Esophagus squamous epithelium (tissue), 4 donors: ENCODE data around the gene UPF1.

Experiments used
- CTCF ChIP-seq, 6 experiments: fragments of 450-650 bp in 4 of 6; fragments of 200-600 bp in 2 of 6; sonication (generic) in 2 of 6; IDR thresholded peaks; one replicate each; pipeline ENCODE4 v1.5.1; 2016 to 2019; ENCODE audit warnings: antibody characterized with exemption in 6 of 6, mild to moderate bottlenecking in 4 of 6, moderate library complexity in 4 of 6
- POLR2A ChIP-seq, 4 donors: fragments of 450-650 bp; IDR thresholded peaks; one replicate each; pipeline ENCODE4 v1.6.1; 2017; ENCODE audit warnings: antibody characterized with exemption in 4 of 4, mild to moderate bottlenecking in 4 of 4, moderate library complexity in 3 of 4

GRCh38 chr19:18862976-18863842 lies 31.4 kb downstream of the UPF1 start:
- TF ChIP-seq CTCF (IDR thresholded peaks at IDR 0.05), result no peak
- TF ChIP-seq POLR2A (IDR thresholded peaks at IDR 0.05), result no peak
